Measurements from ENCODE around the gene ST7. TPM values are rescaled to one million over a fixed set of nuclear protein-coding genes. Genes with fewer than 3 reads are reported as not detected.

The ST7 gene
- total RNA-seq, 4 donors from 2014 or later, result 13.5 to 24.9 (median 18.6) TPM

GRCh38 chr7:116994611-116995010 lies 41.3 kb downstream of the ST7 start:
- no peak overlapping the region for H3K4me3 ChIP-seq
- no peak overlapping the region for H3K27ac ChIP-seq
- DNase-seq (ENCODE audit: low spot score in 2 of 2), result no peak
- H3K27me3 ChIP-seq, result no peaks in the 10 kb centered on the region
- no peaks in the 10 kb centered on the region for H3K4me1 ChIP-seq
- no peaks in the 10 kb centered on the region for H3K36me3 ChIP-seq
- H3K9me3 ChIP-seq, result peaks cover 0 to 7% (median 0%) of the 10 kb centered on the region in 4 donors
- TF ChIP-seq POLR2A (IDR thresholded peaks at IDR 0.05), result no peak
- TF ChIP-seq CTCF (IDR thresholded peaks at IDR 0.05), result no peak
- no peak for TF ChIP-seq EP300 (IDR thresholded peaks at IDR 0.05)
- WGBS, 2 donors, result 82 to 83% methylated on average over 6 of the region's 6 CpGs

- 98% methylated on average over 26 of the region's 27 CpGs; no CpG with 5 or more reads in 1 of the 2 donors for WGBS, 2 donors
- H3K4me3 ChIP-seq, result no peak overlapping the region
- DNase-seq (ENCODE audit: low spot score in 2 of 2), result no peak
Measured at GRCh38 chr7:116997972-116998371, 44.7 kb downstream of the ST7 start.

GRCh38 chr7:116998567-116999175 lies 45.4 kb downstream of the ST7 start:
- no peak for DNase-seq (ENCODE audit: low spot score in 2 of 2)
- Histone ChIP-seq H3K36me3 (no peaks in the 10 kb centered on the region), H3K4me1 (peaks cover 0 to 6% (median 0%) of the 10 kb centered on the region in 4 donors), H3K27me3 (no peaks in the 10 kb centered on the region), H3K27ac (no peak overlapping the region), H3K9me3 (peaks cover 0 to 7% (median 0%) of the 10 kb centered on the region in 4 donors), H3K4me3 (no peak overlapping the region)
- TF ChIP-seq EP300 (IDR thresholded peaks at IDR 0.05) (no peak), POLR2A (IDR thresholded peaks at IDR 0.05) (no peak), CTCF (IDR thresholded peaks at IDR 0.05) (no peak)
- 93 to 94% methylated on average over 2 of the region's 2 CpGs for WGBS, 2 donors

More at GRCh38 chr7:116997972-116998371, 44.7 kb downstream of the ST7 start:
- TF ChIP-seq POLR2A (IDR thresholded peaks at IDR 0.05) (no peak), CTCF (IDR thresholded peaks at IDR 0.05) (no peak), EP300 (IDR thresholded peaks at IDR 0.05) (no peak)
- H3K27me3 ChIP-seq, result no peaks in the 10 kb centered on the region
- peaks cover 0 to 6% (median 0%) of the 10 kb centered on the region in 4 donors for H3K4me1 ChIP-seq
- peaks cover 0 to 7% (median 0%) of the 10 kb centered on the region in 4 donors for H3K9me3 ChIP-seq
- no peaks in the 10 kb centered on the region for H3K36me3 ChIP-seq
- no peak overlapping the region for H3K27ac ChIP-seq

- 92 to 93% methylated on average over 1 of the region's 1 CpG for WGBS, 2 donors
- H3K27ac ChIP-seq, result no peak overlapping the region
- no peak for DNase-seq (ENCODE audit: low spot score in 2 of 2)
- peaks cover 0 to 7% (median 0%) of the 10 kb centered on the region in 4 donors for H3K9me3 ChIP-seq
- H3K4me1 ChIP-seq, result peaks cover 0 to 6% (median 0%) of the 10 kb centered on the region in 4 donors
- no peaks in the 10 kb centered on the region for H3K36me3 ChIP-seq
- H3K4me3 ChIP-seq, result no peak overlapping the region
- no peak for TF ChIP-seq CTCF (IDR thresholded peaks at IDR 0.05)
- no peak for TF ChIP-seq EP300 (IDR thresholded peaks at IDR 0.05)
- H3K27me3 ChIP-seq, result no peaks in the 10 kb centered on the region
Measured at GRCh38 chr7:116999311-116999710, 46.0 kb downstream of the ST7 start.

- no peak for DNase-seq (ENCODE audit: low spot score in 2 of 2)
- no peaks in the 10 kb centered on the region for H3K36me3 ChIP-seq
- H3K4me3 ChIP-seq, result no peak overlapping the region
- peaks cover 0 to 7% (median 0%) of the 10 kb centered on the region in 4 donors for H3K9me3 ChIP-seq
- H3K27ac ChIP-seq, result no peak overlapping the region
- peaks cover 0 to 6% (median 0%) of the 10 kb centered on the region in 4 donors for H3K4me1 ChIP-seq
- no peak for TF ChIP-seq EP300 (IDR thresholded peaks at IDR 0.05)
- no peak for TF ChIP-seq POLR2A (IDR thresholded peaks at IDR 0.05)
- TF ChIP-seq CTCF (IDR thresholded peaks at IDR 0.05), result no peak
- H3K27me3 ChIP-seq, result no peaks in the 10 kb centered on the region
Measured at GRCh38 chr7:117001283-117001682, 48.0 kb downstream of the ST7 start.

All from tibial nerve (tissue), 4 donors.